ENCODE data around the gene SNRPB2. TPM values are rescaled to one million over a fixed set of nuclear protein-coding genes. Genes with fewer than 3 reads are reported as not detected.

SNRPB2 gene
- total RNA-seq: 51.2 and 55.8 TPM in 2 replicates

- DNase-seq: peak; percentile 97
Measured at GRCh38 chr20:16729565-16730460, at the start of gene SNRPB2. SNRPB2 (plus strand) TSS chr20:16730026; CDS start chr20:16731703, 1,677 bp downstream.

GRCh38 chr20:16684416-16684815, 45.4 kb upstream of the SNRPB2 start:
- no peak for DNase-seq

GRCh38 chr20:16689906-16690305, 39.9 kb upstream of the SNRPB2 start:
- no peak for DNase-seq

GRCh38 chr20:16691381-16691780, 38.4 kb upstream of the SNRPB2 start:
- no peak for DNase-seq

GRCh38 chr20:16692009-16692408, 37.8 kb upstream of the SNRPB2 start:
- no peak for DNase-seq

GRCh38 chr20:16692442-16692841, 37.4 kb upstream of the SNRPB2 start:
- DNase-seq: no peak

- no peak for DNase-seq
Measured at GRCh38 chr20:16693278-16693677, 36.5 kb upstream of the SNRPB2 start.

GRCh38 chr20:16694161-16694560, 35.7 kb upstream of the SNRPB2 start:
- no peak for DNase-seq

- no peak for DNase-seq
Measured at GRCh38 chr20:16695628-16696027, 34.2 kb upstream of the SNRPB2 start.

GRCh38 chr20:16699293-16699692, 30.5 kb upstream of the SNRPB2 start:
- no peak for DNase-seq

- peak; percentile 18 for DNase-seq
Measured at GRCh38 chr20:16701296-16701695, 28.5 kb upstream of the SNRPB2 start.

- DNase-seq: no peak
Measured at GRCh38 chr20:16703570-16703969, 26.3 kb upstream of the SNRPB2 start.

- DNase-seq: no peak
Measured at GRCh38 chr20:16707674-16708073, 22.2 kb upstream of the SNRPB2 start.

- peak; percentile 4 for DNase-seq
Measured at GRCh38 chr20:16708602-16709001, 21.2 kb upstream of the SNRPB2 start.

GRCh38 chr20:16709017-16709416, 20.8 kb upstream of the SNRPB2 start:
- no peak for DNase-seq

GRCh38 chr20:16710781-16711180, 19.0 kb upstream of the SNRPB2 start:
- no peak for DNase-seq

- DNase-seq: no peak
Measured at GRCh38 chr20:16711661-16712258, 18.1 kb upstream of the SNRPB2 start.

GRCh38 chr20:16712511-16712947, 17.3 kb upstream of the SNRPB2 start:
- no peak for DNase-seq

- no peak for DNase-seq
Measured at GRCh38 chr20:16713066-16713465, 16.8 kb upstream of the SNRPB2 start.

GRCh38 chr20:16714242-16714641, 15.6 kb upstream of the SNRPB2 start:
- DNase-seq: no peak

- DNase-seq: no peak
Measured at GRCh38 chr20:16714751-16715150, 15.1 kb upstream of the SNRPB2 start.

GRCh38 chr20:16719421-16719820, 10.4 kb upstream of the SNRPB2 start:
- DNase-seq: no peak

GRCh38 chr20:16729080-16729479, 746 bp upstream of the SNRPB2 start:
- DNase-seq: no peak

GRCh38 chr20:16732506-16733152, 2.8 kb downstream of the SNRPB2 start:
- no peak for DNase-seq
